Activated T-helper 2 cell treated with anti-CD3 and anti-CD28 coated beads, Interferon-gamma antibody, Interleukin-2, Interleukin-4, amounts not matched to agents 10 μg/mL and 5 μg/mL and 100 μg/mL, durations not matched to agents 14 hours and 24 hours and 36 hours (primary cell): Measurements from ENCODE around the gene FEV. TPM values are rescaled to one million over a fixed set of nuclear protein-coding genes. Genes with fewer than 3 reads are reported as not detected.

Experiments
- DNase-seq: peaks from one replicate; pipeline ENCODE4 v3.0.0; 2021; ENCODE audit warnings: low spot score
- H3K27ac Mint-ChIP-seq: one replicate; pipeline ENCODE4 v1.8.0; 2021; ENCODE audit warnings: mixed read lengths
- H3K27me3 Mint-ChIP-seq: one replicate; pipeline ENCODE4 v1.8.0; 2021; ENCODE audit warnings: low read depth, mixed read lengths
- H3K36me3 Mint-ChIP-seq: one replicate; pipeline ENCODE4 v1.8.0; 2021; ENCODE audit warnings: low read depth, mixed read lengths
- H3K4me1 Mint-ChIP-seq: one replicate; pipeline ENCODE4 v1.8.0; 2021; ENCODE audit warnings: low read depth, mixed read lengths
- H3K4me3 Mint-ChIP-seq: one replicate; pipeline ENCODE4 v1.8.0; 2021; ENCODE audit warnings: low read depth, mild to moderate bottlenecking, moderate library complexity, mixed read lengths
- H3K9me3 Mint-ChIP-seq: one replicate; pipeline ENCODE4 v1.8.0; 2021; ENCODE audit warnings: mixed read lengths
- intact Hi-C: fragments of 100-400 bp; cut with micrococcal nuclease; formaldehyde crosslinking; loops from one replicate; pipeline ENCODE4 v1.15.1; 2023
- total RNA-seq: library from RNA; stranded (reverse); gene quantifications from 2 replicates; pipeline ENCODE4 v1.2.3, GENCODE V29; 2022

FEV gene
- total RNA-seq, 1 donor from 2014 or later: not detected

DNA sequence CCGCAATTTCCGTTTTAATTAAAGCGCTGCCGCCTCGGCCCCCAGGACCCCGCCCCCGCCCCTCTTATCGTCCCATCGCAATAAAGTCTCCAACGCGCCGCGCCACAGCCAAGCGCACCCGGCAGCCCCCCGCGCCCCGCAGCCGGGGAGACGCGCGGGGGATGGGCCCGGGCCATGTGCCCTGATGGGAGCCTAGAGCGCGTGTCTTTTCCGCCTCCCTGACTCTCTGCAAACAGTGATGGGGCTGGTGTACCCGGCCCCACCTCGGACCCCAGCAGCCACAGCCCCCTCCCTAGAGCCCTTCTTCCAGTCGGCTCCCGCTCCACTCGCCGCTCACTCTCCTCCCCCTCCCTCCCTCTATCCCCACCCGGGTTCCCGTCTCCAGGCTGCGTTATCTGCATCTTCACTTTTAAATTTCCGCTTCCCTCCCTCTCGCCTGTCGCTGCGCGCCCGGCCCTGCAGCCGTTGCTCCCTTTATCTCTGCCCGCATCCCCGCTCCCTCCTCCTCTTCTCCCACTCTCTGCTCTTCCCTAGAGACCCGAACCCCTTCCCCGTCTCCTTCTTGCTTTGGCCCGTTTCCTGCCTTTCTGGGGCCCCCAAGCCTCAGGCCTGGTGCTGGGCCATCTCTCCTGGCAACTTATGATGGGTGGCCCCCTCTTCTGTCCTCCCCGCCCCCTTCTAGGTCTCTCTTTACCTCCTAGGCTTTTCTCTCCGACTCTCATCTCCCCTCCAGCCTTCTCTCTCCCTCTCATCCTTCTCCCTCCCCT is 524 bp upstream of the FEV start:
- no peaks in the 10 kb centered on the region for H3K9me3 Mint-ChIP-seq
- DNase-seq: no peak
- peaks cover 7% of the 10 kb centered on the region for H3K4me1 Mint-ChIP-seq
- intact Hi-C loops: loop anchor here (10.0 kb wide), 1 partner anchor 201 kb away; the partner anchor contains the start of gene CYP27A1
- H3K4me3 Mint-ChIP-seq: no peak overlapping the region
- H3K27me3 Mint-ChIP-seq: peaks cover 80% of the 10 kb centered on the region
- H3K27ac Mint-ChIP-seq: no peak overlapping the region
- H3K36me3 Mint-ChIP-seq: no peaks in the 10 kb centered on the region

DNA sequence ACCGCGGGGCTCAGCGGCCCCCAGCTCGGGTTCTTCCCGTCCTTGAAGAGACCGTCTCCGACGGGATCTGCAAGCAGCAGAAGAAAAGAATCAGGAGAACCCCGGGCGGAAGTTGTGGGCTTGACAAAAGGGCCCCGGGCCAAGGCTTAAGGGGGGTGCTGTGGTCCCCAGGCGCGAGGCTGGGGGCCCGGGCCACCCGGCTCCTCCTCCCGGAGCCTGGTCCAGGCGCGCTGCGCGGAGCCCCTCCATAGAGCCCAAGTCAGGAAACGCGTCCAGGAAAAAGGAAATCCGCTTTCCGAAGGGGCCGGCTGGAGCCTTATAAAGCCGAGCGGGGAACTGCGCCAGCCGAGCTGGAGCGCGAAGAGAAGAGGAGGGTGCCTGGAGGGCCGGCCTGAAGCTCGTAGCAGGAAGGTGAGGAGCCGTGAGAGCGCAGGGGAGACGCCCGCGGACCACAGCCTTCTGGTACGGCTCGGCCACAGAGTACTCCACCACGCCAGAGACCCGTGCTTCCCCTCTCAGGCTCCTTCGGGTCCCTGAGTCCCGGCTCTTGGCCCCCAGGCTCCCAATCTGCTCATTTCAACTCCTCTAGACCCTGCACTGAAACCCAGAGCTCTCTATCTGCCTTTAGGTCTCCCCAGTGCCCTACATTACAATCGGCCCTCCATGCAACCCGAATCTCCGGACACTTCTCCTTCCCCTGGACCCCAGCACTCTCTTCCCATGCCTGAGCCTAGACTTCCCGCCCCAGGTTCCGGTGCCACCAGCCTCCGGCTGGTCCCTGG is 554 bp downstream of the FEV start:
- intact Hi-C loops: loop anchor here (10.0 kb wide), 1 partner anchor 200 kb away; the partner anchor contains the start of gene CYP27A1
- Mint-ChIP-seq H3K27ac (no peak overlapping the region), H3K9me3 (no peaks in the 10 kb centered on the region), H3K36me3 (no peaks in the 10 kb centered on the region), H3K4me1 (peaks cover 9% of the 10 kb centered on the region), H3K4me3 (no peak overlapping the region), H3K27me3 (peaks cover 73% of the 10 kb centered on the region)
- no peak for DNase-seq

DNA sequence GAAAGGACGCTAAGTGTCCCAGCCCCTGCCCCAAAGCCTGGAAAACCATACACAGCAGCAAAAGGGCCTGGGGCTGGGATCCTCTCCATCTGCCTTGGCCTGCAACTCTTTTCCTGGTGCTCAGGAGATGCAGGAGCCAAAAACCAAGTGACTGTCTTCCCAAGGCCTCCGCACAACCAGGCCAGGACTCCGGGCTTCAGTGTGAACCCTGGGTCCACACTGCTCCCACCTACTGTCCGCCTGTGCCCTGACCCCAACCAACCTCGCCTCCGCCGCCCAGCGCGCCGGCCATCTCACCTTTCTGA is 1.1 kb downstream of the FEV start:
- intact Hi-C loops: loop anchor here (2.0 to 10.0 kb wide), 2 partner anchors 75 to 199 kb away; partner anchors contain the start of gene CYP27A1
- Mint-ChIP-seq H3K36me3 (no peaks in the 10 kb centered on the region), H3K27ac (no peak overlapping the region), H3K4me1 (peaks cover 9% of the 10 kb centered on the region), H3K27me3 (peaks cover 67% of the 10 kb centered on the region), H3K4me3 (no peak overlapping the region), H3K9me3 (no peaks in the 10 kb centered on the region)
- no peak for DNase-seq

DNA sequence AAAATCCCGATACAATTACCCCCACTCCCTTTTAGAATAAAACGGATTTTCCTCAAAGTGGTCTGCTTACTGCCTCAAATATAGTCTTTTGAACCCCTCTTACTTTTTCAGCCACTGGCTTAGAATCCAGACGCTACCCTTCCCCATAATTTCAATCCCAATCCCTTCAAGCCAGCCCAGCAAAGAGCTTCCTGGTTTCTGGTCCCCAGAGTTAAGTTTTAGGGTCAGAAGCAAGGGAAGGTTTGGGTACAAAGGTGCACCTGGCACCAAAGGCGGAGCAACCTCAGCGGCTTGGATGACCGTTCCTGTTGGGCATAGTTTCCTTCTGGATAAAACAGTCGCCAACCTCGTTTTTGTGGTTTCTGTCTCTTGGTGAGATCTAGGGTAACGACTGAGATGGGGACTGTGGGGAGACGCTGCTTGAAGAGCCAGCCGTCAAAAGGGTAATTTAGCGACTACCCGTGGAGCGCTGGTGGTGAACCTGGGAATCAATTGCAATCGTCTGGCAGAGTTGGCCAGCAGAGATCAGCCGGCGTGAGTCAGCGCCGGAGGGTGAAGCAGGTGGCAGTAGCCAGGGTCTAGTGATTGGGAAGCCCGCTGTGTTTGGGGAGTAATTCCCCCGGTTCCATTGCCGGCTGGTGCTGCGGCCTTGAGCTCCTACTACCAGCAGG is 1.6 kb downstream of the FEV start:
- Mint-ChIP-seq H3K4me1 (peaks cover 9% of the 10 kb centered on the region), H3K27ac (no peak overlapping the region), H3K27me3 (peaks cover 64% of the 10 kb centered on the region), H3K4me3 (no peak overlapping the region), H3K36me3 (no peaks in the 10 kb centered on the region), H3K9me3 (no peaks in the 10 kb centered on the region)
- no peak for DNase-seq
- intact Hi-C loops: loop anchor here (2.0 to 10.0 kb wide), 2 partner anchors 75 to 199 kb away; partner anchors contain the start of gene CYP27A1

DNA sequence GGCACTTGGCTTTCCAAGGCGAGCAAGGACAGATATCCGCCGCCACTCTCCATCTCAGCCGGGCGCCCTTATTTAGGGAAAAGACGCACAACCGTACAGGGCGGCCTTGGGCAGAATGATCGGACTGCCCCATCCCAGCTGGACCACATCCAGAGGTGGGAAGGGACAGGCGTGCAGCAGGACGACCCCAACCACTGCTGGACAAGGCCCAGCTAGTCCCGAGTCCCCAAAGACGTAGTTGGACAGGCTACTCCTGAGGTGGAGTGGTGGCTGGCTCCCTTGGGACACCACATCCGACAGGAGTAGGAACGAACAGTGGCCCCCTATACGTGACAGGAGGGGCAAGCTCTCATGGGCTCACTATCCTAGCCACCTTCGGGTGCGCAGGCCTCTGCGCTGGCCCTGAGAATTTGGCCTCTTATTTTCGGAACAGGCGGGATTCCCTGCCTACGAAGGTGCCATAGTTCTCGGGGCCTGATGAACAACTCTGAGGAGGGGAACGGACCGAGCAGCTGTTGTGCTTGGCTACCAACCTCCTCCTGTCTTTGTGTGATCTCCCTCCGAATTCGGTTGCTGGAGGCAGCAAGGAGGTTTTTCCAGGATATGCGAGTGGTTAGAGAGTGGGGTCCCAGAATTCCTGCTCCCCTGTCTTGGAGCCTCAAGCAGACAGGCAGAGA is 2.3 kb downstream of the FEV start:
- intact Hi-C loops: loop anchor here (2.0 to 10.0 kb wide), 2 partner anchors 76 to 198 kb away; partner anchors contain the start of gene CYP27A1
- Mint-ChIP-seq H3K36me3 (no peaks in the 10 kb centered on the region), H3K4me1 (peaks cover 9% of the 10 kb centered on the region), H3K4me3 (no peak overlapping the region), H3K27ac (no peak overlapping the region), H3K9me3 (no peaks in the 10 kb centered on the region), H3K27me3 (peaks cover 65% of the 10 kb centered on the region)
- DNase-seq: no peak

DNA sequence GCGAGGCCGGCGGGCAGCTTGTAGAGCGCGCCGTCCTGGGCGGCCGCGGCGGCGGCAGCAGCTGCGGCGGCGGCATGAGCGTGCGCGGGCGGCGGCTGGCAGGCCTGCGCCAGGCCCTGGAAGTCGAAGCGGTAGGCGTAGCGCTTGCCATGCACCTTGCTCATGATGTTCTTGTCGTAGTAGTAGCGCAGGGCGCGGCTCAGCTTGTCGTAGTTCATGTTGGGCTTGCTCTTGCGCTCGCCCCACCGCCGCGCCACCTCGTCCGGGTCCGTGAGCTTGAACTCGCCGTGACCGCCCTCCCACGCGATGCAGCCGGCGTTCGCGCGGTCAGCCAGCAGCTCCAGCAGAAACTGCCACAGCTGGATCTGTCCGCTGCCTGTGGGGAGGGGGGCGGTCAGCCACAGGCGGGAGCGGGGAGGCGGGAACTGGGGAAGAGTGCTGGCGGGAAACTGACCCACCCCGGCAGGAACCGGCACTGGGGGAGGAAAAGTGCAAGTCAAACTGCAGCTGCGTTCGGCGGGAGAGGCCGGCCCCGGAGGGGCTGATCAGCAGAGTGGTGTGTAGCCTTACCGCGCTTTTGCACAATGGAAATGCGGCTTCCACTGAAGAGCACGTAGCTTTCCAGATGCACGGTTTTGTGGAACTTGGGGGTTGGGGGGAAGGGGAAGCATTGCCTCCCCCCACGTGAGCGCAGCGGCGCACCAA is 3.0 kb downstream of the FEV start:
- Mint-ChIP-seq H3K4me1 (peaks cover 9% of the 10 kb centered on the region), H3K27ac (no peak overlapping the region)
- no peak for DNase-seq

DNA sequence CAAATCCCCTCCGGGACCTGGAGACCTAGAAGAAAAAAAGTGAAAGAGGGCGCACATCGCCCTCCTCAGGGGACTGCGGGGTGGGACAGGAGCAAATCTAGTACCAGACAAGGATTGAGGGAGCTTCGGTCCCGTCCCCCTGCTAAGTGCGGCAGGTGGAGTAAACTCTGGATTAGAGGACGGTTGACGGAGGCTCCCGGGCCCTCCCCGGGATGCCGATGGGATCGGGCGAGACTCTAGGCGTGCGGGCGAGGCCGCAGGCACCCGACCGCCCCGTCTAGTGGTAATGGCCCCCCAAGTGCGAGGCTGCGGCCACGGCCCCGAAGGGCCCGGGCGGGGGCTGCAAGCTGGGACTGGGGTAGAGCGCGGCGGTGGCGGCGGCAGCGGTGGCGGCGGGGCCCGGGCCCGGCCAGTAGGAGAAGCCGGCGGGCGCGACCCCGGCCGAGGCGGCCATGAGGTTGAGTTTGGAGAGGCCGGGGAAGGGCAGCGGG is 3.5 kb downstream of the FEV start:
- H3K4me3 Mint-ChIP-seq: no peak overlapping the region
- no peak for DNase-seq
- intact Hi-C loops: loop anchor here (1.0 to 10.0 kb wide), 4 partner anchors 21 to 197 kb away; partner anchors contain the start of genes CDK5R2 and CYP27A1
- no peaks in the 10 kb centered on the region for H3K36me3 Mint-ChIP-seq
- H3K9me3 Mint-ChIP-seq: no peaks in the 10 kb centered on the region
- peaks cover 9% of the 10 kb centered on the region for H3K4me1 Mint-ChIP-seq
- peak overlapping the region; percentile 28 for H3K27ac Mint-ChIP-seq
- peaks cover 63% of the 10 kb centered on the region for H3K27me3 Mint-ChIP-seq

More for the DNA sequence above, 3.0 kb downstream of the FEV start:
- Mint-ChIP-seq H3K9me3 (no peaks in the 10 kb centered on the region), H3K36me3 (no peaks in the 10 kb centered on the region), H3K4me3 (no peak overlapping the region), H3K27me3 (peaks cover 64% of the 10 kb centered on the region)
- intact Hi-C loops: loop anchor here (1.0 to 10.0 kb wide), 5 partner anchors 21 to 197 kb away; partner anchors contain the start of genes CDK5R2 and CYP27A1

DNA sequence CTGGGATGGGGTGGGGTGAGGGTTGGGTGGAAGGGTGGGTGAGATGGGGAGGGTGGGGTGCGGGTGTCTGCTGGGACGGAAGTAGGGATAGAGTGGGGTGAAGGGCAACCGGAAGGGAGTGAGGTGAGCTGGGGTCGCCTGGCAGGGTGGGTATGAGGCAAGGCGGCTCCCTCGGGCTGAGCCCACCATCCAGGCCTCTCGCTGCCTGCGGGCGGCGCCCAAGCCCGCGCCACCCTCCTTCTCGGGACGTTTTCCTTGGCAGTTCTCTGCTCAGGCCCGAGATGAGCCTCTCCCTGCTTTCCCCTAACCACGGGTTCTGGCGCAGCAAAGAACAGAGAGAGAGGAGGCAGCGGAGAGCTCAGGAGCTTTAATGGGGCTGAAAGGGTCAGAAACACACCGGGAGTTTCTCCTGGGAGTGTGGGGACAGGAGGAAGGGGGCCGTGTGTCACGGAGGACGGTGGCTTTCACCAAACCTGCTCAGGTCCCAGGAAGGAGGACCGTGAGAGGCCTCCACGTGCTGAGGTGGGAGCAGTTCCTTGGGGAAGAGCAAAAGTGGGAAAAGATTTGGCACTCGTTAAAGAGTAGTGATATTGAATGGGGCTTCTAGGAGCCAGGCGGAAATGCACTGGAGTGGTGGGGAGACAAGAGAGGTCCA is 4.1 kb downstream of the FEV start:
- Mint-ChIP-seq H3K27ac (peak overlapping the region; percentile 28), H3K36me3 (no peaks in the 10 kb centered on the region), H3K9me3 (no peaks in the 10 kb centered on the region), H3K4me1 (peaks cover 9% of the 10 kb centered on the region), H3K4me3 (no peak overlapping the region), H3K27me3 (peaks cover 63% of the 10 kb centered on the region)
- intact Hi-C loops: loop anchor here (1.0 to 10.0 kb wide), 4 partner anchors 22 to 196 kb away; partner anchors contain the start of genes CDK5R2 and CYP27A1
- DNase-seq: no peak

DNA sequence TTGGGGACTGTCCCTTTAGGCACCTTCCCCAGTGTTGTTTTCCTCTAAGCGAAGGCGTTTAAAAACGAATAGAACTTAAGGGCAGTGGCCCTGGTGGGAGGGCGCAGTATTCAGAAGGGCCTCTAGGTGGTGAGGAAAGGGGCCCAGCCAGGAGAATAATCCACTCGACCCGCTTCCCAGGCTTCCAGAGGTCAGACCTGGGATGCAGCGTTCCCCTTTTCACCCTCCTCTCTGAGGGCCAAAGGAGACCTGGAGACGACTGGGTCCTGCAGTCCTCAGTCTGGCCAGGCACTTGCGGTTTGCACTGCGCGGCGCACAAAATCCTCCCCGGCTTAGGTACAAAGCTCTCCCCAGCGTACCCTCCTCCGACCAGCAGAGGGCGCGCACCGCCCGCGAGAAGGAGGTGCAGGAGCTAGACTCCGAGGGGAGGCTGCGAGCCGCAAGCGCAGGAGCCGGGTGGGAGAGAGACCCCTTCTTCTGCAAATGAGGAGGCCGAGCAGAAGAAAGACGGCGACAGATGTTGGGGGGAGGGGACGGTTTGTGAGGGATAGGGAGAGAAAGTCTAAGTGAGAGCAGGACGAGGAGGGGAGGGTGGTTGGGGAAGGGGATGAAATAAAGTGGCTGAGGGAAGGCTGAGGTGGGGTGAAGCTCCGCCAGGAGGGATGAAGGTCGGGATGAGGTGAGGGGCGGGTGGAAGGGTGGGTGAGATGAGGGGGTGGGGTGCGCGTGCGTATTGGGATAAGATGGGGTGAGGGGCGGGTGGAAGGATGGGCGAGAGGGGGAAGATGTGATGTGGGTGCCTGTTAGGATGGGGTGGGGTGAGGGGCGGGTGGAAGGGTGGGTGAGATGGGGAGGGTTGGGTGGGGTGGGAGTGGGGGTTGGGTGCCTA is 4.9 kb downstream of the FEV start:
- intact Hi-C loops: loop anchor here (2.0 to 10.0 kb wide), 3 partner anchors 23 to 195 kb away; partner anchors contain the start of gene CYP27A1
- H3K27ac Mint-ChIP-seq: peak overlapping the region; percentile 28
- H3K36me3 Mint-ChIP-seq: no peaks in the 10 kb centered on the region
- no peak overlapping the region for H3K4me3 Mint-ChIP-seq
- peaks cover 9% of the 10 kb centered on the region for H3K4me1 Mint-ChIP-seq
- H3K27me3 Mint-ChIP-seq: peaks cover 65% of the 10 kb centered on the region
- DNase-seq: peak; percentile 76
- H3K9me3 Mint-ChIP-seq: no peaks in the 10 kb centered on the region

DNA sequence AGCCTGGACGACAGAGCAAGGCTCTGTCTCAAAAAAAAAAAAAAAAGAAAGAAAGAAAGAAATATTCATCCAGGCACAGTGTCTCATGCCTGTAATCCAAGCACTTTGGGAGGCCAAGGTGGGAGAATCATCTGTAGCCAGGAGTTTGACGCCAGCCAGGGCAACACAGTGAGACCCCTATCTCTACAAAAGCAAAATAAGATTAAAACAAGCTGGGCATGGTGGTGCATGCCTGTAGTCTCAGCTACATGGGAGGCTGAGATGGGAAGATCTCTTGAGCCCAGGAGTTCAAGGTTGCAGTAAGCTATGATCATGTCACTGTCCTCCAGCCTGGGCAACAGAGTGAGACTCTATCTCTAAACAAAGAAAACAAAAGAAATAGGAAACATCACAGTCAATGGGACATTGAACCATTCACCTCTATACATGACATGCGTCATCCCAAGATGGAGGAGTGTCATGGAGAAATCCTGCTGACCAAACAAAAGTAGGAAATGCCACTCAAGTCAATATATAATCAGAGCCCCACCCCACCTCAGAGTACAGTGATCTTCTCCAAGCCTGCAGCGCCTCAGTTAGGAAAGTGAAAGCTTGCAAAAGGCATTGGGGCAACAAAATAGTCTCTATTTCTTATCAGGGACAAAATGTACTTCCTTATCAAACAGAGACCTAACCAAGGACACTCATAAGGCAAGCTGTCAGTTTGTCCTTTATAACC is 9.8 kb downstream of the FEV start:
- H3K27ac Mint-ChIP-seq: no peak overlapping the region
- no peak for DNase-seq
- peaks cover 2% of the 10 kb centered on the region for H3K4me1 Mint-ChIP-seq
- peaks cover 52% of the 10 kb centered on the region for H3K27me3 Mint-ChIP-seq
- H3K9me3 Mint-ChIP-seq: no peaks in the 10 kb centered on the region
- H3K4me3 Mint-ChIP-seq: no peak overlapping the region
- no peaks in the 10 kb centered on the region for H3K36me3 Mint-ChIP-seq
- intact Hi-C loops: no loop called here
